Keratinocyte (primary cell): ENCODE data around the gene SRP68. TPM values are rescaled to one million over a fixed set of nuclear protein-coding genes. Genes with fewer than 3 reads are reported as not detected.

Source experiments
- DNase-seq: peaks from one replicate; pipeline ENCODE4 v3.0.0-alpha.2; 2011; ENCODE audit warnings: low read depth, missing footprints, low spot score
- FAIRE-seq: peaks from 2 replicates; lab custom pipeline; 2011; peaks lifted over from hg19 to GRCh38; lab: Jason Lieb, UNC
- H2AFZ ChIP-seq: 2 replicates; pipeline ENCODE4 v1.6.0; 2012; ENCODE audit warnings: low read length, control low read depth, inconsistent platforms; ENCODE audit not compliant: control insufficient read depth
- H3K27ac ChIP-seq: 2 replicates; pipeline ENCODE4 v1.5.1; 2011; ENCODE audit warnings: low read length; ENCODE audit not compliant: control insufficient read depth, insufficient read depth
- H3K27me3 ChIP-seq: 3 replicates; pipeline ENCODE4 v1.6.0; 2011; ENCODE audit warnings: low read length; ENCODE audit not compliant: control insufficient read depth, insufficient read depth; ENCODE audit errors: extremely low read depth
- H3K36me3 ChIP-seq, 2 experiments: 2 replicates in 1 of 2; 3 replicates in 1 of 2; pipeline ENCODE4 v1.5.1; 2011; ENCODE audit warnings: low read length in 2 of 2, mild to moderate bottlenecking in 1 of 2; ENCODE audit not compliant: control insufficient read depth in 2 of 2, insufficient read depth in 2 of 2; ENCODE audit errors: extremely low read depth in 1 of 2
- H3K4me1 ChIP-seq: 3 replicates; pipeline ENCODE4 v1.5.1; 2011; ENCODE audit warnings: low read length; ENCODE audit not compliant: control insufficient read depth, insufficient read depth; ENCODE audit errors: extremely low read depth
- H3K4me2 ChIP-seq: 3 replicates; pipeline ENCODE4 v1.6.0; 2011; ENCODE audit warnings: low read depth, low read length; ENCODE audit not compliant: control insufficient read depth, insufficient read depth; ENCODE audit errors: extremely low read depth
- H3K4me3 ChIP-seq, 3 experiments: fragments of 200-600 bp in 1 of 3; sonication (generic) in 1 of 3; 2 replicates in 2 of 3; 3 replicates in 1 of 3; pipeline ENCODE4 v1.5.1; 2011 to 2016; ENCODE audit warnings: low read length in 3 of 3, mild to moderate bottlenecking in 3 of 3, control low read depth in 2 of 3, inconsistent platforms in 1 of 3, low read depth in 1 of 3, mixed read lengths in 1 of 3, mixed run types in 1 of 3, moderate library complexity in 1 of 3; ENCODE audit not compliant: control insufficient read depth in 2 of 3, insufficient read depth in 2 of 3; ENCODE audit errors: extremely low read depth in 1 of 3
- H3K79me2 ChIP-seq: 2 replicates; pipeline ENCODE4 v1.6.0; 2012; ENCODE audit warnings: low read length; ENCODE audit not compliant: control insufficient read depth, insufficient read depth
- H3K9ac ChIP-seq: 3 replicates; pipeline ENCODE4 v1.6.0; 2011; ENCODE audit warnings: low read length; ENCODE audit not compliant: control insufficient read depth, insufficient read depth; ENCODE audit errors: extremely low read depth
- H3K9me1 ChIP-seq: 3 replicates; pipeline ENCODE4 v1.6.0; 2011; ENCODE audit warnings: low read length; ENCODE audit not compliant: control insufficient read depth, insufficient read depth; ENCODE audit errors: extremely low read depth
- H3K9me3 ChIP-seq: 2 replicates; pipeline ENCODE4 v1.5.1; 2012; ENCODE audit warnings: low read depth, low read length; ENCODE audit not compliant: control insufficient read depth
- H4K20me1 ChIP-seq: 3 replicates; pipeline ENCODE4 v1.6.0; 2011; ENCODE audit warnings: low read length; ENCODE audit not compliant: control insufficient read depth, insufficient read depth; ENCODE audit errors: extremely low read depth
- EZH2 ChIP-seq: IDR thresholded peaks from one replicate; pipeline ENCODE4 v1.6.1; 2012; ENCODE audit warnings: inconsistent platforms, mild to moderate bottlenecking, low read length, moderate library complexity
- dilution Hi-C: fragments of 300-500 bp; cut with MboI; formaldehyde crosslinking; loops from one replicate; pipeline ENCODE4 v1.7.0; 2020; ENCODE audit warnings: low sequenced_read_pairs; ENCODE audit not compliant: extremely low pct_ligation_motif_present
- polyA plus RNA-seq, 5 experiments: library from polyadenylated mRNA; depleted of rRNA in 3 of 5; stranded (reverse) in 3 of 5; stranded (forward) in 1 of 5; unstranded in 1 of 5; fragments of >200 nt; gene quantifications; 1 replicate in 1 of 5; 2 replicates in 3 of 5; 3 replicates in 1 of 5; pipeline versions ENCODE4 v1.2.1 to v1.2.3, GENCODE V29; 2011 to 2012; ENCODE audit warnings: missing spikeins in 2 of 5, low read depth in 1 of 5, low replicate concordance in 1 of 5
- TF ChIP-seq, protein P1 (sequence below), 3 experiments: IDR thresholded peaks in 1 of 3; conservative IDR thresholded peaks in 1 of 3; optimal IDR thresholded peaks in 1 of 3; 2 replicates in 2 of 3; 3 replicates in 1 of 3; pipeline versions ENCODE3 to v1.5.1; 2011; ENCODE audit warnings: low read length in 3 of 3, mild to moderate bottlenecking in 3 of 3, moderate library complexity in 2 of 3, control low read depth in 1 of 3, inconsistent platforms in 1 of 3; ENCODE audit not compliant: insufficient read depth in 2 of 3; ENCODE audit errors: extremely low read depth in 1 of 3

Gene SRP68
- polyA plus RNA-seq, 1 donor (not counting 4 experiments of a cell fraction or from before 2014, with no cell fraction given) = 81.3 TPM

DNA sequence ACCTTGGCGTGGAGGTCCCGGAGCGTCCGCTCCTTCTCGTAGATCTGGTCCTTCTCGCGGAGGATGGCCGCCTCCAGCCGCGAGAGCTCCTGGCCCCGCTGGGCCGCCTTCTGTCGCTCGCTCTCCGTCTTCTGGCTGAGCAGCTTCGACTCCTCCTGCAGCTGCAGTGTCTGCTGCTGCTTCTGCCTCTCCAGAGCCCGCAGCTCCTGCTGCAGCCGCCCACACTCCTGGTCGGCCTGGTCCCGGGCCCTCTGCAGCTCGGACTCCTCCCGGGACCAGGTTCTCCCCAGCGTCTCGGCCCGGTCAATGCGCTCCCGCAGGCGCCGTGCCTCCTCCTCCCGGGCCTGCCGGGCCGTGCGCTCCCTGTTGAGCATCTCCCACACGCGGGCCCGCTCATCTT lies 64.1 kb downstream of the SRP68 start:
- no peaks in the 10 kb centered on the region for H3K4me1 ChIP-seq
- H3K27me3 ChIP-seq = no peaks in the 10 kb centered on the region
- no peaks in the 10 kb centered on the region for H3K79me2 ChIP-seq
- peaks cover 26 to 38% of the 10 kb centered on the region in 2 experiments for H3K36me3 ChIP-seq
- DNase-seq = no peak
- no peak overlapping the region for H3K27ac ChIP-seq
- TF ChIP-seq, protein P1, sequence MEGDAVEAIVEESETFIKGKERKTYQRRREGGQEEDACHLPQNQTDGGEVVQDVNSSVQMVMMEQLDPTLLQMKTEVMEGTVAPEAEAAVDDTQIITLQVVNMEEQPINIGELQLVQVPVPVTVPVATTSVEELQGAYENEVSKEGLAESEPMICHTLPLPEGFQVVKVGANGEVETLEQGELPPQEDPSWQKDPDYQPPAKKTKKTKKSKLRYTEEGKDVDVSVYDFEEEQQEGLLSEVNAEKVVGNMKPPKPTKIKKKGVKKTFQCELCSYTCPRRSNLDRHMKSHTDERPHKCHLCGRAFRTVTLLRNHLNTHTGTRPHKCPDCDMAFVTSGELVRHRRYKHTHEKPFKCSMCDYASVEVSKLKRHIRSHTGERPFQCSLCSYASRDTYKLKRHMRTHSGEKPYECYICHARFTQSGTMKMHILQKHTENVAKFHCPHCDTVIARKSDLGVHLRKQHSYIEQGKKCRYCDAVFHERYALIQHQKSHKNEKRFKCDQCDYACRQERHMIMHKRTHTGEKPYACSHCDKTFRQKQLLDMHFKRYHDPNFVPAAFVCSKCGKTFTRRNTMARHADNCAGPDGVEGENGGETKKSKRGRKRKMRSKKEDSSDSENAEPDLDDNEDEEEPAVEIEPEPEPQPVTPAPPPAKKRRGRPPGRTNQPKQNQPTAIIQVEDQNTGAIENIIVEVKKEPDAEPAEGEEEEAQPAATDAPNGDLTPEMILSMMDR (optimal IDR thresholded peaks at IDR 0.05 in 1 of 3, IDR thresholded peaks at IDR 0.05 in 1 of 3, conservative IDR thresholded peaks at IDR 0.05 in 1 of 3; ENCODE audit: extremely low read depth in 1 of 3, insufficient read depth in 2 of 3, low read length in 3 of 3) = no peak
- TF ChIP-seq EZH2 = no peak
- H3K4me2 ChIP-seq = no peak overlapping the region
- no peak overlapping the region for H2AFZ ChIP-seq
- H4K20me1 ChIP-seq = no peaks in the 10 kb centered on the region
- no peak overlapping the region for H3K9ac ChIP-seq
- no peaks in the 10 kb centered on the region for H3K9me1 ChIP-seq
- no peaks in the 10 kb centered on the region for H3K9me3 ChIP-seq
- dilution Hi-C loops = no loop called here
- no peak for FAIRE-seq
- no peak overlapping the region for H3K4me3 ChIP-seq

DNA sequence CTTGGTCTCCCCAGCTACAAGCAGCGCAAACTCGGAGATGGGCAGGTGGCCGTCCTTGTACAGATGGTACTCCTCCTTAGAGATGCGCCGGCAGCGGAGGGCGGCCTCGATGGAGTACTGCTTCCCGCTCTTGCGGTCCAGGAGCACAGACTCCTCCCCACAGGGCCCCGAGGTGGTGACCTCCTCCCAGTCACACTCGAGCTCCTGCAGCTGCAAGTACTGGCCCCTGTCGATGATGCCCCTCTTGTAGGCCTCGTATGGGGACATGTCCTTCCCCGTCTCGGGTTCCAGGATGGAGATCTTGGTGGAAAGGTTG lies 64.5 kb downstream of the SRP68 start:
- no peak overlapping the region for H3K4me3 ChIP-seq
- DNase-seq (no peak), FAIRE-seq (no peak)
- H3K4me1 ChIP-seq = no peaks in the 10 kb centered on the region
- no peaks in the 10 kb centered on the region for H3K9me1 ChIP-seq
- dilution Hi-C loops = no loop called here
- no peak overlapping the region for H3K9ac ChIP-seq
- H3K9me3 ChIP-seq = no peaks in the 10 kb centered on the region
- H3K36me3 ChIP-seq = peaks cover 26 to 36% of the 10 kb centered on the region in 2 experiments
- no peak overlapping the region for H3K4me2 ChIP-seq
- no peak overlapping the region for H3K27ac ChIP-seq
- no peaks in the 10 kb centered on the region for H3K79me2 ChIP-seq
- H3K27me3 ChIP-seq = no peaks in the 10 kb centered on the region
- H4K20me1 ChIP-seq = no peaks in the 10 kb centered on the region
- H2AFZ ChIP-seq = no peak overlapping the region
- TF ChIP-seq, protein P1 (optimal IDR thresholded peaks at IDR 0.05 in 1 of 3, IDR thresholded peaks at IDR 0.05 in 1 of 3, conservative IDR thresholded peaks at IDR 0.05 in 1 of 3; ENCODE audit: extremely low read depth in 1 of 3, insufficient read depth in 2 of 3, low read length in 3 of 3) = no peak
- no peak for TF ChIP-seq EZH2
